HCT116 (cell line): ENCODE results near the gene RSPO1. TPM values are rescaled to one million over a fixed set of nuclear protein-coding genes. Genes with fewer than 3 reads are reported as not detected.

Source experiments
- ATAC-seq: fragments of 200-7000 bp; cut with Tn5 transposase; 2 replicates; pipeline ENCODE4 v1.9.1; 2020; ENCODE audit warnings: mild to moderate bottlenecking, moderate library complexity
- BruUV-seq: library from RNA; stranded (reverse); fragments of 400-500 nt; replicated peaks from 2 replicates; lab custom pipeline; 2021; lab: Mats Ljungman, UMichigan
- CTCF ChIA-PET: fragments of 300-600 bp; sonication (Branson Sonifier 250); formaldehyde crosslinking; loops from one replicate; lab custom pipeline; 2021; ENCODE audit warnings: antibody characterized with exemption; lab: Charles Lee
- POLR2A ChIA-PET: fragments of 300-600, 350-600 bp; sonication (Branson Sonifier 250); formaldehyde crosslinking; loops from one replicate; lab custom pipeline; 2021; ENCODE audit warnings: antibody characterized with exemption; lab: Charles Lee
- RAD21 ChIA-PET, 2 experiments: fragments of 300-600 bp; sonication (Branson Sonifier 250); formaldehyde crosslinking; loops; one replicate each; lab custom pipeline; 2023; ENCODE audit warnings: low total read pairs in 2 of 2; ENCODE audit not compliant: uncharacterized antibody in 2 of 2, unreplicated experiment in 2 of 2, low non-redundant PET in 1 of 2; lab: Charles Lee
- DNase-seq: peaks from one replicate; pipeline ENCODE4 v3.0.0-alpha.2; 2010; ENCODE audit warnings: low read depth, low spot score
- H2AFZ ChIP-seq: fragments of 200-600 bp; shearing (Covaris generic), sonication (generic); 2 replicates; pipeline ENCODE4 v1.6.1; 2017; ENCODE audit warnings: low read depth, mixed run types, mixed read lengths, antibody characterized with exemption, low read length; ENCODE audit not compliant: poor library complexity, severe bottlenecking
- H3K27ac ChIP-seq: 2 replicates; pipeline ENCODE4 v1.5.1; 2012; ENCODE audit warnings: low read depth, low read length
- H3K27me3 ChIP-seq: fragments of 200-600 bp; sonication (generic); 2 replicates; pipeline ENCODE4 v1.6.1; 2016; ENCODE audit warnings: mixed run types, low read length, mixed read lengths; ENCODE audit not compliant: insufficient read depth
- H3K36me3 ChIP-seq, 2 experiments: fragments of 200-500 bp in 1 of 2; fragments of 200-600 bp in 1 of 2; sonication (Bioruptor generic) in 1 of 2; sonication (generic) in 1 of 2; 2 replicates each; pipeline versions ENCODE4 v1.5.1 to v1.6.1; 2014 to 2016; ENCODE audit warnings: low read length in 2 of 2, inconsistent platforms in 1 of 2, mixed read lengths in 1 of 2, mixed run types in 1 of 2; ENCODE audit not compliant: insufficient read depth in 2 of 2, control insufficient read depth in 1 of 2
- H3K4me1 ChIP-seq, 2 experiments: fragments of 200-600 bp in 1 of 2; sonication (generic) in 1 of 2; 2 replicates each; pipeline versions ENCODE4 v1.5.1 to v1.6.1; 2012 to 2017; ENCODE audit warnings: low read length in 2 of 2, inconsistent platforms in 1 of 2, mild to moderate bottlenecking in 1 of 2, mixed read lengths in 1 of 2, mixed run types in 1 of 2, moderate library complexity in 1 of 2; ENCODE audit not compliant: insufficient read depth in 2 of 2, control insufficient read depth in 1 of 2
- H3K4me2 ChIP-seq: fragments of 200-600 bp; sonication (generic); 2 replicates; pipeline ENCODE4 v1.6.1; 2017; ENCODE audit warnings: mixed run types, low read length, mixed read lengths
- H3K4me3 ChIP-seq, 2 experiments: fragments of 200-600 bp in 1 of 2; sonication (generic) in 1 of 2; replicated peaks in 1 of 2; 2 replicates each; pipeline ENCODE4 v1.5.1; 2011 to 2016; ENCODE audit warnings: low read length in 2 of 2, control low read depth in 1 of 2, low read depth in 1 of 2, mild to moderate bottlenecking in 1 of 2, mixed read lengths in 1 of 2, mixed run types in 1 of 2
- H3K79me2 ChIP-seq: fragments of 200-600 bp; sonication (generic); 2 replicates; pipeline ENCODE4 v1.6.1; 2017; ENCODE audit warnings: mild to moderate bottlenecking, mixed run types, low read length, moderate library complexity, mixed read lengths; ENCODE audit not compliant: insufficient read depth
- H3K9ac ChIP-seq: fragments of 200-600 bp; sonication (generic); 2 replicates; pipeline ENCODE4 v1.6.1; 2016; ENCODE audit warnings: low read length, mixed read lengths
- H3K9me2 ChIP-seq: fragments of 200-600 bp; sonication (generic), shearing (Covaris generic); 2 replicates; pipeline ENCODE4 v1.6.1; 2017; ENCODE audit warnings: mixed run types, mild to moderate bottlenecking, moderate library complexity; ENCODE audit not compliant: insufficient read depth
- H3K9me3 ChIP-seq, 2 experiments: fragments of 200-500 bp in 1 of 2; fragments of 200-600 bp in 1 of 2; sonication (Bioruptor generic) in 1 of 2; sonication (generic) in 1 of 2; 2 replicates each; pipeline ENCODE4 v1.6.1; 2014 to 2017; ENCODE audit warnings: low read length in 2 of 2, mixed read lengths in 2 of 2, inconsistent platforms in 1 of 2, low read depth in 1 of 2, mild to moderate bottlenecking in 1 of 2, mixed run types in 1 of 2, moderate library complexity in 1 of 2; ENCODE audit not compliant: control insufficient read depth in 1 of 2, insufficient read depth in 1 of 2
- H4K20me1 ChIP-seq: fragments of 200-600 bp; sonication (generic), shearing (Covaris generic); 2 replicates; pipeline ENCODE4 v1.6.1; 2017; ENCODE audit warnings: mixed run types, mild to moderate bottlenecking, moderate library complexity; ENCODE audit not compliant: insufficient read depth
- CBX3 ChIP-seq: IDR thresholded peaks from 2 replicates; pipeline ENCODE4 v1.6.1; 2012; ENCODE audit warnings: low read depth
- ELF1 ChIP-seq: IDR thresholded peaks from 2 replicates; pipeline ENCODE4 v1.6.1; 2012; ENCODE audit warnings: low read depth, borderline replicate concordance
- EZH2phosphoT487 ChIP-seq: fragments of 200-600 bp; IDR thresholded peaks from 2 replicates; pipeline ENCODE4 v1.6.1; 2018; ENCODE audit warnings: antibody characterized with exemption, borderline replicate concordance
- SIN3A ChIP-seq: IDR thresholded peaks from 2 replicates; pipeline ENCODE4 v1.6.1; 2012; ENCODE audit warnings: low read depth
- ZNF274 ChIP-seq: fragments of 200-500 bp; sonication (Bioruptor generic); IDR thresholded peaks from 2 replicates; pipeline ENCODE4 v1.6.1; 2014; ENCODE audit warnings: mild to moderate bottlenecking, low read depth, low read length, inconsistent platforms
- intact Hi-C: fragments of 100-400 bp; cut with micrococcal nuclease; formaldehyde crosslinking; loops from 2 replicates; pipeline ENCODE4 v1.10.0; 2022
- total RNA-seq: library from RNA; stranded (reverse); gene quantifications from one replicate; pipeline ENCODE4 v1.2.1, GENCODE V29; 2021; ENCODE audit not compliant: unreplicated experiment

RSPO1 gene
- total RNA-seq, 1 experiment from 2014 or later, result 0.15 TPM

- CTCF ChIA-PET, result interaction anchor here (0.5 kb wide), 1 partner anchor 122 kb away, joined by 3 read pairs; no protein-coding TSS in a partner anchor
- no peak overlapping the region for H2AFZ ChIP-seq
- H4K20me1 ChIP-seq, result no peaks in the 10 kb centered on the region
- intact Hi-C loops, result loop anchor here (1.0 to 10.0 kb wide), 3 partner anchors 106 to 412 kb away; no protein-coding TSS in a partner anchor
- no TSS peak for BruUV-seq
- H3K4me3 ChIP-seq, result no peak overlapping the region
- no peak for DNase-seq
- no peaks in the 10 kb centered on the region for H3K27me3 ChIP-seq
- no peak for ATAC-seq
- no peak overlapping the region for H3K9ac ChIP-seq
- RAD21 ChIA-PET, result no interaction called here
- H3K9me3 ChIP-seq, result no peaks in the 10 kb centered on the region
- TF ChIP-seq CBX3, result no peak
- TF ChIP-seq ZNF274, result no peak
- TF ChIP-seq SIN3A, result no peak
- TF ChIP-seq EZH2phosphoT487, result no peak
- no peak for TF ChIP-seq ELF1
- H3K9me2 ChIP-seq, result no peaks in the 10 kb centered on the region
- no peaks in the 10 kb centered on the region for H3K79me2 ChIP-seq
- H3K27ac ChIP-seq, result no peak overlapping the region
- peaks cover 19 to 34% of the 10 kb centered on the region in 2 experiments; a peak in 3 of 4 replicates for H3K36me3 ChIP-seq
- POLR2A ChIA-PET, result no interaction called here
- no peaks in the 10 kb centered on the region for H3K4me1 ChIP-seq
- no peak overlapping the region for H3K4me2 ChIP-seq
These were observed 71.7 kb downstream of the RSPO1 start for GRCh38 chr1:37562984-37563383.

Other genes with a start within 250 kb of the RSPO1 start
- 10.6 TPM for gene ZC3H12A, start 160.3 kb downstream of the RSPO1 start, total RNA-seq
- gene MEAF6, start 120.1 kb downstream of the RSPO1 start, total RNA-seq, result 50.3 TPM
- gene SNIP1, start 80.6 kb downstream of the RSPO1 start, total RNA-seq, result 18.8 TPM
- 0.64 TPM for gene DNALI1, start 78.0 kb downstream of the RSPO1 start, total RNA-seq
- 79.2 TPM for gene GNL2, start 39.0 kb downstream of the RSPO1 start, total RNA-seq
- gene CDCA8, start 57.6 kb upstream of the RSPO1 start, total RNA-seq, result 51.7 TPM
- 6.5 TPM for gene EPHA10, start 130.2 kb upstream of the RSPO1 start, total RNA-seq
- gene MANEAL, start 159.0 kb upstream of the RSPO1 start, total RNA-seq, result 17.3 TPM
- gene C1orf122, start 172.9 kb upstream of the RSPO1 start, total RNA-seq, result 34.2 TPM
- 41.4 TPM for gene YRDC, start 173.3 kb upstream of the RSPO1 start, total RNA-seq
- gene MTF1, start 224.7 kb upstream of the RSPO1 start, total RNA-seq, result 21.2 TPM